ENCODE measurements around the gene CLIP2.

The CLIP2 gene

DNA sequence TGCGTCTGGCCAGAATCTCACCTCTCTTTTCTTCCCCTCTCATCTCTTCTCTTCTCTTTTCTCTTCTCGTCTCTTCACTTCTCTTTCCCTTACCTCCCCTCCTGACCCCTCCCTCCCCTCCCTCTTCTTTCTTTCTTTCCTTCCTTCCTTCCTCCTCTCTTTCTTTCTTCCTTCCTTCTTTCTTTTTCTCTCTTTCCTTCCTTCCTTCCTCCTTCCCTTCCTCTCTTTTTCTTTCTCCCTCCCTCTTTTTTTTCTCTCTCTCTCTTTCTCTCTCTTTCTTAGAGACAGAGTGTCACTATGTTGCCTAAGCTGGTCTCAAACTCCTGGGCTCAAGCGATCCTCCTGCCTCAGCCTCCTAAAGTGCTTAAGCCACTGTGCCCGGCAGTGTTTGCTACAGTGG, 159.9 kb downstream of the CLIP2 start:
- DNase-seq = no peak

- DNase-seq = peak; percentile 84
Observed at GRCh38 chr7:74449809-74450397, 160.7 kb downstream of the CLIP2 start.

- DNase-seq = peak; percentile 18
Observed at GRCh38 chr7:74452748-74453321, 163.6 kb downstream of the CLIP2 start.

DNA sequence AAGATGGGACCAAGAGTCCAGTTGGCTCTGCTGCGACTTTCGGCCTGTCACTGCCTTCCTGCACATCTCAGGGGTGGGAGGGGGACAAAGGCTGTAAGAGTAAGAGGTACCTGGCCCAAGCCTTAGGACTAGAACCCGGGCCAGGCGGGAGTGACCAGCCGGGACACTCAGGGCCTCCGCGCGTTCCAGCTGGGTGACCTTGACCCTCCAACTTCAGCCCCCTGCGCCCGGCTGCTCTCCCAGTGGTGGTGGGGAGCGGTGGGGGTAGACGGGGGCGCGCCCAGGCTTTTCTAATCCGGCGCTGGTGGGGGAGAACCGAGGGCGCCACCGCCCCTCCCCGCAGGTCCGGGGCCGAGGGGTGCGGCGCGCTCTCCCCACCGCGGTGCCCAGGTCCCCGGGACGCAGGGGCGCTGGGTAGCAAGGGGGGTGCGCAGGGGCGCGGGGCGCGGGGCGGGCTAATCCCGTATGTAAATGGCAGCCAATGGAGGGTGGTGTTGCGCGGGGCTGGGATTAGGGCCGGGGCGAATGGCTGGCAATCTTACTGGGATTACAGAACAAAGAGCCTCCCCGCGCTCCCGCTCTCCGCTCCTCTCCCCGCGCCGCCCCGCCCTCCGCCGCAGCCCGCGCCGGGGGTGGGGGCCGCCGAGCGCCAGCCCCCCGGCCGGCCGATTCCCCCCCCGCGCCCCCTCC, 164.3 kb downstream of the CLIP2 start, which contains the start of gene GTF2IRD1:
GTF2IRD1 (plus strand) TSS at position 585 of the 690 bp plus-strand sequence. CDS start 54,175 bp downstream, outside the sequence.
- peak; percentile 73 for DNase-seq

DNA sequence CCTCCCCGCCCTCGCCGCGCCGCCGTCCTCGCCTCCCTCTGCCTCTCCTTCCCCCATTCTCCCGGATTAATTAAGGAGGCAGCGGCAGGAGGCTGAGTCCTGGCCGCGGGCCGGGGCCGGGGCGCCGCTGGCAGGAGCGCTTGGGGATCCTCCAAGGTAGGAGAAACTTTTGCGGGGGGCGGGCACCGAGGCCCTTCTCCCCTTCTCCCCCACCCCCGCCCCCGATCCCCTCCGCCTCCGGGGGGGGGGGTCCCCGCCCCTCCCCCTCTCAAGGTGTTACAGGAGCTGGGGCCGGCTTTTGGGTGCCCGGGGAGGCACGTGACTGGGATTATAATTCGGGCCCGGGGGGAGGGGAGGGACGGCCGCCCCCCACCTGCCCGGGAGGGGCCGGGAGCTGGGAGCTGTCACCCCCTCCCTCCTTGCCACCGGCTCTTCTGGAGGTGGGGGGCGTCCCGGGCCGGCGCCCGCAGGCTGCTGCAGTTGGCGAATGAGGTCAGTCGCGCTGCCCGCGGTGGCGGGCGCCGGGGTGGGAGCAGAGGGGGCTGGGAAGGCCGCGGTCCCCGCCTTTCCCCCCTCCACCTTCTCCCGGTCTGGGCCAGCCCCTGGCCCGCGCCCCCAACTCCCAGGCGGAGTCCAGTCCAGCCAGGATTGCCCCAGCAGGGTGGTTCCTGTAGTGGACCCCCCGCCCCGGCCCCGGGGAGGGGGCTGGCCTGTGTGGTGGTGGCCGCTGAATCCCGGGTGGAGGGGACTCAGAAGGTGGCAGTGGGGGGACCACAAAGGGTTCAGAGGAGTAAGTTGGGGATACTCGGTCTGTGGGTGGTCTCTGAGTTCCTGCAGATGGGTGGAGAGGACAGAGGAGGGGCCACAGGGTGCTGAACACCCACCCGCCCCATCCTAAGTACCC, 165.1 kb downstream of the CLIP2 start:
- DNase-seq = no peak

- no peak for DNase-seq
Observed at GRCh38 chr7:74454925-74455288, 165.7 kb downstream of the CLIP2 start.

GRCh38 chr7:74455291-74455804, 166.1 kb downstream of the CLIP2 start:
- no peak for DNase-seq
